HL-60 (cell line): Measurements from ENCODE around the gene DNPH1.

ENCODE experiments used
- CTCF ChIP-seq: IDR thresholded peaks from one replicate; pipeline ENCODE4 v1.5.1; 2011; ENCODE audit warnings: low read length, control low read depth, inconsistent platforms; ENCODE audit not compliant: insufficient read depth
- GABPA ChIP-seq: IDR thresholded peaks from 2 replicates; pipeline ENCODE4 v1.6.1; 2012; ENCODE audit warnings: low read depth
- POLR2AphosphoS5 ChIP-seq: IDR thresholded peaks from 2 replicates; pipeline ENCODE4 v1.6.1; 2012; ENCODE audit warnings: low read depth
- REST ChIP-seq: IDR thresholded peaks from 2 replicates; pipeline ENCODE4 v1.6.1; 2012; ENCODE audit warnings: low read depth; ENCODE audit not compliant: insufficient replicate concordance
- SPI1 ChIP-seq: IDR thresholded peaks from 2 replicates; pipeline ENCODE4 v1.6.1; 2012; ENCODE audit warnings: low read depth, mild to moderate bottlenecking, borderline replicate concordance

GRCh38 chr6:43255408-43256054 lies 26.2 kb upstream of the DNPH1 start:
- TF ChIP-seq CTCF (no peak), GABPA (no peak), REST (no peak), POLR2AphosphoS5 (no peak), SPI1 (no peak)
